GM19468 (cell line): ENCODE measurements around the gene HIPK1.

Experiments
- ATAC-seq: cut with Tn5 transposase; IDR thresholded peaks from one replicate; pipeline ENCODE4 v1.9.1; 2021; ENCODE audit warnings: mild to moderate bottlenecking, moderate library complexity, moderate number of reproducible peaks; ENCODE audit not compliant: unreplicated experiment; ENCODE audit errors: extremely low read depth

HIPK1 gene

GRCh38 chr1:113912594-113913311 is 16.4 kb upstream of the HIPK1 start:
- ATAC-seq, result no peak

GRCh38 chr1:113913312-113913668 is 15.8 kb upstream of the HIPK1 start:
- ATAC-seq, result no peak

GRCh38 chr1:113913887-113914664 is 15.0 kb upstream of the HIPK1 start:
- ATAC-seq, result no peak

GRCh38 chr1:113916974-113917373 is 12.2 kb upstream of the HIPK1 start:
- no peak for ATAC-seq

- ATAC-seq, result no peak
Observed at GRCh38 chr1:113917400-113918082, 11.6 kb upstream of the HIPK1 start.

GRCh38 chr1:113918243-113918642 is 10.9 kb upstream of the HIPK1 start:
- ATAC-seq, result no peak

- no peak for ATAC-seq
Observed at GRCh38 chr1:113922957-113923356, 6.2 kb upstream of the HIPK1 start.

- ATAC-seq, result no peak
Observed at GRCh38 chr1:113924473-113924872, 4.7 kb upstream of the HIPK1 start.

- ATAC-seq, result no peak
Observed at GRCh38 chr1:113928187-113928930, 765 bp upstream of the HIPK1 start.

GRCh38 chr1:113929750-113930498 is 800 bp downstream of the HIPK1 start:
- no peak for ATAC-seq

GRCh38 chr1:113930499-113931161 is 1.5 kb downstream of the HIPK1 start:
- ATAC-seq, result no peak

GRCh38 chr1:113931451-113931851 is 2.3 kb downstream of the HIPK1 start:
- ATAC-seq, result no peak

GRCh38 chr1:113934006-113934405 is 4.9 kb downstream of the HIPK1 start:
- no peak for ATAC-seq

- no peak for ATAC-seq
Observed at GRCh38 chr1:113934511-113935055, 5.5 kb downstream of the HIPK1 start.

GRCh38 chr1:113935176-113935575 is 6.1 kb downstream of the HIPK1 start:
- no peak for ATAC-seq

- no peak for ATAC-seq
Observed at GRCh38 chr1:113935970-113936369, 6.8 kb downstream of the HIPK1 start.

GRCh38 chr1:113937146-113937545 is 8.0 kb downstream of the HIPK1 start:
- no peak for ATAC-seq

GRCh38 chr1:113938192-113938591 is 9.1 kb downstream of the HIPK1 start:
- ATAC-seq, result no peak
